Astrocyte (in vitro differentiated cells and primary cell): ENCODE measurements around the gene NHERF2.

ENCODE experiments used
- EZH2 ChIP-seq: IDR thresholded peaks from 2 replicates; pipeline ENCODE4 v1.6.1; 2012; ENCODE audit warnings: mild to moderate bottlenecking, low read length, inconsistent platforms; ENCODE audit not compliant: insufficient read depth
- TF ChIP-seq, protein P1 (sequence below): IDR thresholded peaks from 2 replicates; pipeline ENCODE4 v1.5.1; 2011; ENCODE audit warnings: low read depth, mild to moderate bottlenecking, inconsistent platforms, low read length, moderate library complexity; ENCODE audit not compliant: insufficient read depth

DNA sequence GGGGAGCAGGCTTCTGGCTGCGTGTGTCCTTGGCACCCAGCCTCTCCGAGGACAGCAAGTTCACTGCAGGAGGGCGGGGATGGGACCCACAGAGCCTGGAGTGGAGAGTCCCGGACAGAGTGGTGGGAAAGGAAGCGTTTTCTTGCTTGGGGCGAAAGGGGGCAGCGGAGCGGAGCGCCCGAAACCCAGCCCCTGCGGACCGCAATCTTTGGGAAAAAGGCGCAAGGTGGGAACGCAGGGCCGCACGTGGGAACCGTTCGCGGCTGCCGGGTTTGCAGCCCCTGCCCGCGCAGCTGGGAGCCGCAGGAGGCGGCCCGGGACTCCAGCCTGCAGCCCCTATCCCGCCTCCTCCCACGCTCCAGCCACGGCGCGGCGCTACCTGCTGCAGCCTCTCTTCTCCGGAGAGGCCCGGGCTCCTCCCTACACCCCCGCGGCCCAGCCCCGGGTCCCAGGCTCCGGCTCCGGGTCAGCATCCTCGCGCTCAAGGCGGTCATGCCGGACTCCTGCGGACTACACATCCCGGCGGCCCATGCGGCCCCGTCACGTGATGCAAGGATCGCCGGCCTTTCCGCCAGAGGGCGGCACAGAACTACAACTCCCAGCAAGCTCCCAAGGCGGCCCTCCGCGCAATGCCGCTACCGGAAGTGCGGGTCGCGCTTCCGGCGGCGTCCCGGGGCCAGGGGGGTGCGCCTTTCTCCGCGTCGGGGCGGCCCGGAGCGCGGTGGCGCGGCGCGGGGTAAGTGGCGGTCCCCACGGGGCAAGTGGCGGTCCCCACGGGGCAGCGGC is 20.8 kb downstream of the NHERF2 start, which contains the start of the genes NTHL1 and TSC2:
- TF ChIP-seq, protein P1, sequence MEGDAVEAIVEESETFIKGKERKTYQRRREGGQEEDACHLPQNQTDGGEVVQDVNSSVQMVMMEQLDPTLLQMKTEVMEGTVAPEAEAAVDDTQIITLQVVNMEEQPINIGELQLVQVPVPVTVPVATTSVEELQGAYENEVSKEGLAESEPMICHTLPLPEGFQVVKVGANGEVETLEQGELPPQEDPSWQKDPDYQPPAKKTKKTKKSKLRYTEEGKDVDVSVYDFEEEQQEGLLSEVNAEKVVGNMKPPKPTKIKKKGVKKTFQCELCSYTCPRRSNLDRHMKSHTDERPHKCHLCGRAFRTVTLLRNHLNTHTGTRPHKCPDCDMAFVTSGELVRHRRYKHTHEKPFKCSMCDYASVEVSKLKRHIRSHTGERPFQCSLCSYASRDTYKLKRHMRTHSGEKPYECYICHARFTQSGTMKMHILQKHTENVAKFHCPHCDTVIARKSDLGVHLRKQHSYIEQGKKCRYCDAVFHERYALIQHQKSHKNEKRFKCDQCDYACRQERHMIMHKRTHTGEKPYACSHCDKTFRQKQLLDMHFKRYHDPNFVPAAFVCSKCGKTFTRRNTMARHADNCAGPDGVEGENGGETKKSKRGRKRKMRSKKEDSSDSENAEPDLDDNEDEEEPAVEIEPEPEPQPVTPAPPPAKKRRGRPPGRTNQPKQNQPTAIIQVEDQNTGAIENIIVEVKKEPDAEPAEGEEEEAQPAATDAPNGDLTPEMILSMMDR = no peak
- TF ChIP-seq EZH2 = no peak
